Keratinocyte (primary cell): ENCODE results near the gene WNT7B. TPM values are rescaled to one million over a fixed set of nuclear protein-coding genes. Genes with fewer than 3 reads are reported as not detected.

Experiments used
- DNase-seq: peaks from one replicate; pipeline ENCODE4 v3.0.0-alpha.2; 2011; ENCODE audit warnings: low read depth, missing footprints, low spot score
- FAIRE-seq: peaks from 2 replicates; lab custom pipeline; 2011; peaks lifted over from hg19 to GRCh38; lab: Jason Lieb, UNC
- H2AFZ ChIP-seq: 2 replicates; pipeline ENCODE4 v1.6.0; 2012; ENCODE audit warnings: low read length, control low read depth, inconsistent platforms; ENCODE audit not compliant: control insufficient read depth
- H3K27ac ChIP-seq: 2 replicates; pipeline ENCODE4 v1.5.1; 2011; ENCODE audit warnings: low read length; ENCODE audit not compliant: control insufficient read depth, insufficient read depth
- H3K27me3 ChIP-seq: 3 replicates; pipeline ENCODE4 v1.6.0; 2011; ENCODE audit warnings: low read length; ENCODE audit not compliant: control insufficient read depth, insufficient read depth; ENCODE audit errors: extremely low read depth
- H3K36me3 ChIP-seq, 2 experiments: 2 replicates in 1 of 2; 3 replicates in 1 of 2; pipeline ENCODE4 v1.5.1; 2011; ENCODE audit warnings: low read length in 2 of 2, mild to moderate bottlenecking in 1 of 2; ENCODE audit not compliant: control insufficient read depth in 2 of 2, insufficient read depth in 2 of 2; ENCODE audit errors: extremely low read depth in 1 of 2
- H3K4me1 ChIP-seq: 3 replicates; pipeline ENCODE4 v1.5.1; 2011; ENCODE audit warnings: low read length; ENCODE audit not compliant: control insufficient read depth, insufficient read depth; ENCODE audit errors: extremely low read depth
- H3K4me2 ChIP-seq: 3 replicates; pipeline ENCODE4 v1.6.0; 2011; ENCODE audit warnings: low read depth, low read length; ENCODE audit not compliant: control insufficient read depth, insufficient read depth; ENCODE audit errors: extremely low read depth
- H3K4me3 ChIP-seq, 3 experiments: fragments of 200-600 bp in 1 of 3; sonication (generic) in 1 of 3; 2 replicates in 2 of 3; 3 replicates in 1 of 3; pipeline ENCODE4 v1.5.1; 2011 to 2016; ENCODE audit warnings: low read length in 3 of 3, mild to moderate bottlenecking in 3 of 3, control low read depth in 2 of 3, inconsistent platforms in 1 of 3, low read depth in 1 of 3, mixed read lengths in 1 of 3, mixed run types in 1 of 3, moderate library complexity in 1 of 3; ENCODE audit not compliant: control insufficient read depth in 2 of 3, insufficient read depth in 2 of 3; ENCODE audit errors: extremely low read depth in 1 of 3
- H3K79me2 ChIP-seq: 2 replicates; pipeline ENCODE4 v1.6.0; 2012; ENCODE audit warnings: low read length; ENCODE audit not compliant: control insufficient read depth, insufficient read depth
- H3K9ac ChIP-seq: 3 replicates; pipeline ENCODE4 v1.6.0; 2011; ENCODE audit warnings: low read length; ENCODE audit not compliant: control insufficient read depth, insufficient read depth; ENCODE audit errors: extremely low read depth
- H3K9me1 ChIP-seq: 3 replicates; pipeline ENCODE4 v1.6.0; 2011; ENCODE audit warnings: low read length; ENCODE audit not compliant: control insufficient read depth, insufficient read depth; ENCODE audit errors: extremely low read depth
- H3K9me3 ChIP-seq: 2 replicates; pipeline ENCODE4 v1.5.1; 2012; ENCODE audit warnings: low read depth, low read length; ENCODE audit not compliant: control insufficient read depth
- H4K20me1 ChIP-seq: 3 replicates; pipeline ENCODE4 v1.6.0; 2011; ENCODE audit warnings: low read length; ENCODE audit not compliant: control insufficient read depth, insufficient read depth; ENCODE audit errors: extremely low read depth
- CTCF ChIP-seq, 3 experiments: IDR thresholded peaks in 1 of 3; conservative IDR thresholded peaks in 1 of 3; optimal IDR thresholded peaks in 1 of 3; 2 replicates in 2 of 3; 3 replicates in 1 of 3; pipeline versions ENCODE3 to v1.5.1; 2011; ENCODE audit warnings: low read length in 3 of 3, mild to moderate bottlenecking in 3 of 3, moderate library complexity in 2 of 3, control low read depth in 1 of 3, inconsistent platforms in 1 of 3; ENCODE audit not compliant: insufficient read depth in 2 of 3; ENCODE audit errors: extremely low read depth in 1 of 3
- EZH2 ChIP-seq: IDR thresholded peaks from one replicate; pipeline ENCODE4 v1.6.1; 2012; ENCODE audit warnings: inconsistent platforms, mild to moderate bottlenecking, low read length, moderate library complexity
- dilution Hi-C: fragments of 300-500 bp; cut with MboI; formaldehyde crosslinking; loops from one replicate; pipeline ENCODE4 v1.7.0; 2020; ENCODE audit warnings: low sequenced_read_pairs; ENCODE audit not compliant: extremely low pct_ligation_motif_present
- polyA plus RNA-seq, 5 experiments: library from polyadenylated mRNA; depleted of rRNA in 3 of 5; stranded (reverse) in 3 of 5; stranded (forward) in 1 of 5; unstranded in 1 of 5; fragments of >200 nt; gene quantifications; 1 replicate in 1 of 5; 2 replicates in 3 of 5; 3 replicates in 1 of 5; pipeline versions ENCODE4 v1.2.1 to v1.2.3, GENCODE V29; 2011 to 2012; ENCODE audit warnings: missing spikeins in 2 of 5, low read depth in 1 of 5, low replicate concordance in 1 of 5

The WNT7B gene
- polyA plus RNA-seq, 1 donor (not counting 4 experiments of a cell fraction or from before 2014, with no cell fraction given), result 1.7 TPM

GRCh38 chr22:45961679-45962433, 15.1 kb downstream of the WNT7B start:
- H3K4me2 ChIP-seq, result no peak overlapping the region
- H3K9ac ChIP-seq, result no peak overlapping the region
- H3K9me3 ChIP-seq, result no peaks in the 10 kb centered on the region
- FAIRE-seq (no peak), DNase-seq (no peak)
- no peaks in the 10 kb centered on the region for H3K36me3 ChIP-seq
- H2AFZ ChIP-seq, result no peak overlapping the region
- H3K27me3 ChIP-seq, result peaks cover 10% of the 10 kb centered on the region
- no peaks in the 10 kb centered on the region for H3K9me1 ChIP-seq
- TF ChIP-seq EZH2 (no peak), CTCF (optimal IDR thresholded peaks at IDR 0.05 in 1 of 3, IDR thresholded peaks at IDR 0.05 in 1 of 3, conservative IDR thresholded peaks at IDR 0.05 in 1 of 3; ENCODE audit: extremely low read depth in 1 of 3, insufficient read depth in 2 of 3, low read length in 3 of 3) (no peak)
- H3K27ac ChIP-seq, result no peak overlapping the region
- H3K4me3 ChIP-seq, result no peak overlapping the region
- dilution Hi-C loops, result no loop called here
- peaks cover 25% of the 10 kb centered on the region for H3K4me1 ChIP-seq
- H3K79me2 ChIP-seq, result no peaks in the 10 kb centered on the region
- H4K20me1 ChIP-seq, result peaks cover 6% of the 10 kb centered on the region

- no peak overlapping the region for H3K9ac ChIP-seq
- peaks cover 3% of the 10 kb centered on the region for H4K20me1 ChIP-seq
- no peak overlapping the region for H2AFZ ChIP-seq
- TF ChIP-seq CTCF (optimal IDR thresholded peaks at IDR 0.05 in 1 of 3, IDR thresholded peaks at IDR 0.05 in 1 of 3, conservative IDR thresholded peaks at IDR 0.05 in 1 of 3; ENCODE audit: extremely low read depth in 1 of 3, insufficient read depth in 2 of 3, low read length in 3 of 3) (no peak), EZH2 (no peak)
- H3K79me2 ChIP-seq, result no peaks in the 10 kb centered on the region
- DNase-seq, result no peak
- H3K4me2 ChIP-seq, result peak overlapping the region; percentile 32
- H3K9me1 ChIP-seq, result no peaks in the 10 kb centered on the region
- no peaks in the 10 kb centered on the region for H3K36me3 ChIP-seq
- dilution Hi-C loops, result no loop called here
- no peak for FAIRE-seq
- H3K4me1 ChIP-seq, result peaks cover 25% of the 10 kb centered on the region
- no peaks in the 10 kb centered on the region for H3K9me3 ChIP-seq
- H3K27me3 ChIP-seq, result peaks cover 10% of the 10 kb centered on the region
- no peak overlapping the region for H3K27ac ChIP-seq
- H3K4me3 ChIP-seq, result no peak overlapping the region
Observed at GRCh38 chr22:45960477-45961386, 16.2 kb downstream of the WNT7B start.
